ENCODE measurements around the gene CALML3.

Gene CALML3

DNA sequence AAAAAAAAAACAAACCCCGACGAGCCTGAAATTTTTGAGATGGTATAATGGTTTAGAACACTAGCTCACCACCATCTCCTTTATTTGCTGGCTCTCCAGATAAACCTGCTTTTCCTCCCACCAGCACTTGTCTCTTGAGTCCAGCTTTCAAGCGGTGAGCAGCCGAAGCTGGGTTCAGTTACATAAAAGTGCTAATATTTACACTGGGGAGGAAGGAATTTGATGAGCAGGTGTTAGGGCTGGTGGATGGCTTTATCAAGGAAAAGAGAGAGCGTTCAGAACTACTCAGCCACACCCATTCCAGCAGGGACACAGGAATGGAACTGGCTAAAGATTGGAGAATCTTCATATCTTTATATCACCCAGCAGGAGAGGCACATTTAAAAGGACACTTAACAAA is 6.6 kb upstream of the CALML3 start:
- FAIRE-seq (no peak), DNase-seq (ENCODE audit: insufficient read length, low spot score) (no peak)
- no peak for TF ChIP-seq POLR2A (IDR thresholded peaks at IDR 0.05; ENCODE audit: low read depth, low read length)

DNA sequence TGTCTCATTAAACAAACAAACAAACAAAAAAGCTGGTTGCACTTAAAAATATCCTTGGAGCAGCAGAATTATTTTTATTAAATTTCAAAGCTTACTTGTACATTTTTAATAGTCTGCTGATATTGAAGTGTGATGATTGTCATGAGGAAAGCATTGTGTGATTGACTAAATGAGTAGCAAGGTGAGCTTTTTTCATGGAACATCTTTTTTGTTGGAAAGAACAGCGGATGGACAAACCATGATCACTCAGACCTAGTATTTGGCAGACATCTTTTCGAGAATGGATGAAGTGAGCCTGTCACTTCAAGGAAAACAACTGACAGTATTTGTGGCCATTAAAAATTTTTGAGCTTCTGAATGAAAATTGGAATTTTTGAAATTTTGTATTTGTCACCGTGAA is 5.7 kb upstream of the CALML3 start:
- TF ChIP-seq POLR2A (IDR thresholded peaks at IDR 0.05; ENCODE audit: low read depth, low read length) = no peak
- DNase-seq (ENCODE audit: insufficient read length, low spot score) (no peak), FAIRE-seq (no peak)

DNA sequence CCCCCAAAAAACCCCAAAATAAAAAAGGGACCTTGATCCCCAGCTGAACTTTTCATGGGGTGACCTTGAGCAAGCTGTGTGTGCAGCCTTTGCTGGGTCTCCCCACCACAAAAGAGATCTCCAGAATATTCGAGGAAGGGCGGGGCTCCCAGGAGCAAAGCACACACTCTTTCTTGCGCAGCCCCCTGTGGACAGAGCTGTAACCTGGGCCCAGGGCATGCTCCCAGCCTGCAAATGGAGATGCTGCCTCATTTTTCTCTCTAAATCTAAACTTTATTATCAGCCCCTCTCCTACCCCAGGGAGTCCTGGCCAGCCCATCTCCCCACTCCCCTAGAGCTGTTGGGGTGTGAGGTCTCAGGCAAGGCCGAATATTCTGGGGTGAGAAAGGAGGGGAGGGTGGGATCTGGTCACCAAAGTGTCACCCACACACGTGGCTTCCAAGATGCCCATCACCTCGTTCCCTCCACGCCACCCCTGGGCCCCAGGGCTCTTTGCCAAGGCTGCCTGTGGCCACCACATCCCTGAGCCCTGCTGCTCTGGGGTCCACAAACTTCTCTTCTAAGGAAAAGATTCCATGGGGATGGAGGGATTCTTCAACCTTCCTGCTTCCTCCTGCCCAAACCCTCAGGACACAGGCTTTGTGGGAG is 1.7 kb upstream of the CALML3 start:
- FAIRE-seq = no peak
- no peak for TF ChIP-seq POLR2A (IDR thresholded peaks at IDR 0.05; ENCODE audit: low read depth, low read length)
- no peak for DNase-seq (ENCODE audit: insufficient read length, low spot score)

DNA sequence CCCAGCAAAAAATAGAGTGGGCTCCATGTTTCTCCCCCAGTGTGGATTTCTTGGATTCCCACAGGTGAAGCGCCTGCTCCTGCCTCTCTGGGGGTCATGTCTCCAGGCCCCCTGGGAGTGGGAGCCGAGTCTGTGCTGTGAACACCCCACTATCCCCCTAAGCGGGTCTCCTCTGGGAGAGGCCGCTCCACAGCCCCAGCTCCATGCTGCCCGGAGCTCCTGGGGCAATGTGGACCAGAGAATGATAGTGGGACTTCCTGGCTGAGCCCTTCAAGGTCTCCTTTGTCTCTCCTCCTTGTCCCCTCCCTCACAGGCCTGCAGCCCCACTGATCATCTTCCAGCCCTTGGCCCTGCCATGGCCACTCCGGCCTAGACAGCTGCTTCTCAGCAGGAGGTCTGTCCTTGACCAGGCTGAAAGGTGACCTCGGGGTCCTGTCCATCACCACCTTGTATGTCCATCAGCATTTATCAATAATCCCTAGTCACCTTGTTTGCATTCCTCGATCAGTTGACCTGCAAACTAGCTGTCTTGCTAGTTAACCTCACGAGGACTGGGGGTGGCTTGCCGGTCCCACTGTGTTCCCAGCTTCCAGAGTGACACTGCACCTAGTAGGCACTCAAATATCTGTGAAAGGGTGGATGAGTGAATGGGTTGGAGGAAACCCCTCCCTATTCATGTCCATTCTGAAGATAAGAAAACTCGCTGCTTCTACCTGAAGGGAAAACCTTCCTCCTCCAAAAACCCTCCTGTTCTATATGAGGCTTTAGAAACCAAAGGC is 776 bp upstream of the CALML3 start:
- FAIRE-seq (no peak), DNase-seq (ENCODE audit: insufficient read length, low spot score) (no peak)
- no peak for TF ChIP-seq POLR2A (IDR thresholded peaks at IDR 0.05; ENCODE audit: low read depth, low read length)

DNA sequence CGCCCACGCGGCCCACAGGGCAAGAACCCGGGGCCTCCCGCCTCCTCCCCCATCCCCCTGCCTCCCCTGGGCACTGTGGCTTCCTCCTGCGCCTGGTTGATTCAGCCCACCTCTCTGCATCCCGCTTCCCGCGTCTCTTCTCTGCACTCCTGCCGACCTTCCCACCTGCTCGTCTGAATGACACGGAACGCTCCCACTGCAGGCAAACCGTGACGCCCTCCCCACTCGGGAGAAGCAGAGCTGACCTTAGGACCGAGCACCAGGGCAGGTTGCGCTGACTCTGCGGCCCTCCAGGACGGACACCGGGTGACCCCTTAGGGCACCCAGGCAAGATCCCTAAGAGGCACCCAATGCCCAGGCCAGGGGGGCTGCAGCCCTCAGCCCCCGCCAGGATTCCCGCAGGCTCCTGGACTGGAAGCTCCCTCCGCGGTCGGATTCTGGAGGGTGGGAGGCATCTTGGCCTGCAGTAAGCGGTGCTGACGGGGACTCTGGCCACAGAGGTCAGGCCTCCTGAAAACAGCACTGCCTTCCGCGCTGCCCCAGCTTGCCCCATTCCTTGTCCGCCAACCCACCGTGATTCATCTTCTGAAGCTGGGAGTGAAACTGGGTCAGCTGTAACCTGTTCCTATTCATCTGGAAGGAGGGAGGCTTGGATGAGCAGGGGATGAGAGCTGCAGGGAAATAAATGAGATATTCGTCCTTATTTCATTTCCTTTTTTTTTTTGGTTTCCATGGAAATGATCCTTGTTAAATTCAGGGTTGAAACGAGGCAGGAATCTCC is 990 bp downstream of the CALML3 start:
- DNase-seq (ENCODE audit: insufficient read length, low spot score) (peak; percentile 64), FAIRE-seq (peak; percentile 15)
- TF ChIP-seq POLR2A (IDR thresholded peaks at IDR 0.05; ENCODE audit: low read depth, low read length) = no peak

DNA sequence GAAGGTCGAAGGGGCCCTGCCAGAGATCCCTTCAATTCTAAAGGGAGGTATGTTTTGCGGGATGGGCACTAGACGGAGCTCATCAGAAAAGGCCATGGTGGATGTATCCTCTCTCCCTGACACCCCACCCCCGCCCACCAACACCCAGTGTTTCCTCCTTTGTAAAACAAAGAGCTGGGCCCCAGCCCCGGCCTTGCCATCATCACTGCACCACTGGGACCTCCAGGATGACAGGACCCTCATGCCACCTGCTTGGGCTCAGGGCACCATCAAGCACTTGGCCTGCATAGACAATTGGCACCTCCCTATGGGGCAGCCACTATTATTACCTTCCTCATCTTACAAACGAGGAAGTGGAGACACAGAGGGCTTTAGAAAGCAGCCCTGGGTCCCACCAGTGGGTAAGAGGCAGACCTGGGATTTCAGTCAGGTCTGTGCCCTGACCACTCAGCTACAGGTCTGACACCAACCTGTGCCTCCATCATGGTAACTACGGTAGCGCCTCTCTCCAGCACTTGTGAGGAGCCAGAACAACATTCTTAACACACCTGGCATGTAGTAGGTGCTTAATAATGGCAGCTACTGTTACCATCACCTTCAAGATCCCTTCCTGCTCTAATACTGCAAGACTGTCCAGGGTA is 2.0 kb downstream of the CALML3 start:
- no peak for TF ChIP-seq POLR2A (IDR thresholded peaks at IDR 0.05; ENCODE audit: low read depth, low read length)
- DNase-seq (ENCODE audit: insufficient read length, low spot score) (no peak), FAIRE-seq (no peak)

DNA sequence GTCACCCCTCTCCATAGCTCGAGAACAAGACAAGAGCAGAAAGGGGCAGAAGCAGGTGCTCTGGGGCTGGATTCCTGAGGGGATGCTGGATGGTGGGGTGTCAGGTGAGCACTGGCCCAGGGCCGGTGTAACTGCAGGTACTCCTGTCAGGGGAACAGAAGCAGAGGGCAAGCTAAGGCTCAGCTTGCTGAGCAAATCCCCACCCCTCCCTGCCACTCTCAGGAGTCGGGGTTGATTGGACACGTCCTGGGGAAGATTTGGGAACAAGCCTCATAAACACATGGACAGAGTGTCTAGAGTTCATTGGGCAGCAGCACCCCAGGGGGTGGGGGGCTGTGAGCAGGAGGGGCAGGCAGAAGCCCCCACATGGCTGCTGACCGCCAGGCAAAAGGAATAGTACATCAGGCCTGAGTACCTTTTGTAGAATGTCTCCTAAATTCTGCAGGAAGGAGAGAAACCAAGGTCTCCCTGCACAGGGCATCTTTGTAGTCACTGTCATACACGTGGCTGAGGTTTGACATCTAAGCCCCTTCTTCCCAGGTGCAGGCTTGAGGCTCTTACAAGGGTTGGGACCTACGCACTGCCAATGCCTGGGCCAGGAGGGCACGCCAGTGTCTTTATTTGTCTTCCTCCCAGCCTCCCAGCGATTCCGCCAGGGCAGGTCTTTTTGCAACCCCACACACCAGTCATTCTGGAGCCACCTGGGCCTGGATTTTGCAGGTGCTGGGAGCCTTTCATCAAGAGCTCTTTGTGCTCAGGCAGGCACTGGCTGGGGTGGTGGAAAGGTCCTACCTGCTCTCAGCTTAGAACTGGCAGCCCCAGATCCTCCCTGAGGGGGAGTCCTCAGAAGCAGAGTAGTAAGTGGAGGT is 2.8 kb downstream of the CALML3 start:
- TF ChIP-seq POLR2A (IDR thresholded peaks at IDR 0.05; ENCODE audit: low read depth, low read length) = no peak
- FAIRE-seq (no peak), DNase-seq (ENCODE audit: insufficient read length, low spot score) (no peak)

DNA sequence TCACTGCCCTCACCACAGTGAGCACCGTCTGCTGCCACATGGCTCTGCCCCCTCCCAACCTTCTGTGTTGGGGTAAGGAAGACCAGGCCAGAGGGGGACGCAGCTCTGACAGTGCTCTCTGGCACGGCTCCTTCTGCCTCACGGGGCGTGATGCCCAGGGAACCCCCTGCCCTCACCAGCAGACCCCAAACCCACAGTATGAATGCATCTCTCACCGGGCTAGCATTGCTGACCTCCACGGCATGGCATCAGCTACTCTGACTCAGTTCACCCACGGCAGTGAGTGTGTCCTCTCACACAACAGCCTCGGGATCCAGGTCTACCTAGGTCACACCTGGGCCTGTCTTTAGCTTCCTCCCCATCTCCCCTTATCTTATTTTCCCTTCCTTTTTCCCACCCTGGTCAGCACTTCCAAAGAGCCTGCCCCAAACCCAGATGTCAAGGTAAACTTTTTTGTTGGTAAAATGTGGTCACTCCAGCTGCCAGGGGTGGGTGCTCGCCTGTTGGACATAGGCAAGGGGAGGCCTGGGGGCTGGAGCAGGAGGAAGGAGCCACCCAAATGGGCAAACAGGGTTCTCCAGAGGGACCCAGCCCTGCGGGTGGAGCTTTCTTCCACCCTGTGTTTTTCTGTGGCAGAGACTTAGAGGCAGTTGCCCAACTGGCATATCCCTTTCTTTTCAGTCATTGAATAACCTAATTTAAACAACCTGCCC is 4.4 kb downstream of the CALML3 start:
- FAIRE-seq (no peak), DNase-seq (ENCODE audit: insufficient read length, low spot score) (no peak)
- no peak for TF ChIP-seq POLR2A (IDR thresholded peaks at IDR 0.05; ENCODE audit: low read depth, low read length)

DNA sequence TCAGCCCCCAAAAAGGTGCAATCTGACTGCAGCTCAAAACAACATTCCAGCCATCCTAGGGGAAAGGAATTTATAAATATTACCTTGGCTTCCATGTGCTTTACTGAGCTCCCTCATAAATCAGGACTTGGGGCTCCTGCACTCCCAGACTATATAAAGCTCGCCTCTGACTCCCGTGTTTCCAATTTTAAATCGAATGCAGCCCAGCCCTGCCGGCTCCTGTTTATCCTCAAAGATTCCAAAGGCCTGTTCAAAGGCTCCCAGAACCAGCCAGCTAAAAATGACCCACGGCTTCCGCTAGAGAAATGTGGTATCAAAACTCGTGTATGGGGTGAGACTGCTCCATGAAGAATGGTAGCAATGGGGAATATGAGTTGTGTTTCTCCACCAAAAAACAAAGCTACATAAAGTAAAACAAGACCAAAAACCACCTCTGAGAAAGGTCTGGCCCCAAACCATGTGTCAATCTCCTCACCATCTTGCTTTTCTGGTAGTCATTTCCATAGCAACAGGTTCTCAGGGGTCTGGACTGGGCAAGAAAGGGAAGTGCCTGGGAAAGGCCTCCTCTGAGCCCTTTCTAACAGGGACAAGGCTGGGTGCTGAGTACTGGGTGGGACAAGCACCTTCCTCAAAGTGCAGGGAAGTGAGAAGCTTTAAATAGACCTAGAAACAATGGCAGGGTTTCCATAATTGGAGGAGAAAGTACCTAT is 5.1 kb downstream of the CALML3 start:
- no peak for DNase-seq (ENCODE audit: insufficient read length, low spot score)
- FAIRE-seq = no peak
- no peak for TF ChIP-seq POLR2A (IDR thresholded peaks at IDR 0.05; ENCODE audit: low read depth, low read length)

DNA sequence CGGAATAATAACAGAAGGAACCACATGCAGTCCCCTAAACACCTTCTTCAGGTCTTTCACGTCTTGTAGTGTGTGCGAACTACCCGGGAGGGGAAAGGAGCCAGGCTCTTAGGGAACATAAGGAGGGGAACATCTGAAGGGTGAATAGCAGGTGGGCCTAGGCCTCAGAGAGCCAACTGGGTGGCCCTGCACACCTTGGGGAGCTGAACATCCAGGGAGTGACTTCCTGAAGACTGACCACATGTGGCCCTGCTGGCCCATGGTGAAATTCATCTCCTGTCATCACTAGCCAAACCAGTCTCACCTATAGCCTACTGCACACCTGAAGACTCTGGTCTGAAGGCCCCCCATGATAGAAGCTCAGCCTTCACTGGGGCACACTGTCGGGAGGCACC is 5.6 kb downstream of the CALML3 start:
- FAIRE-seq (no peak), DNase-seq (ENCODE audit: insufficient read length, low spot score) (no peak)
- TF ChIP-seq POLR2A (IDR thresholded peaks at IDR 0.05; ENCODE audit: low read depth, low read length) = no peak

DNA sequence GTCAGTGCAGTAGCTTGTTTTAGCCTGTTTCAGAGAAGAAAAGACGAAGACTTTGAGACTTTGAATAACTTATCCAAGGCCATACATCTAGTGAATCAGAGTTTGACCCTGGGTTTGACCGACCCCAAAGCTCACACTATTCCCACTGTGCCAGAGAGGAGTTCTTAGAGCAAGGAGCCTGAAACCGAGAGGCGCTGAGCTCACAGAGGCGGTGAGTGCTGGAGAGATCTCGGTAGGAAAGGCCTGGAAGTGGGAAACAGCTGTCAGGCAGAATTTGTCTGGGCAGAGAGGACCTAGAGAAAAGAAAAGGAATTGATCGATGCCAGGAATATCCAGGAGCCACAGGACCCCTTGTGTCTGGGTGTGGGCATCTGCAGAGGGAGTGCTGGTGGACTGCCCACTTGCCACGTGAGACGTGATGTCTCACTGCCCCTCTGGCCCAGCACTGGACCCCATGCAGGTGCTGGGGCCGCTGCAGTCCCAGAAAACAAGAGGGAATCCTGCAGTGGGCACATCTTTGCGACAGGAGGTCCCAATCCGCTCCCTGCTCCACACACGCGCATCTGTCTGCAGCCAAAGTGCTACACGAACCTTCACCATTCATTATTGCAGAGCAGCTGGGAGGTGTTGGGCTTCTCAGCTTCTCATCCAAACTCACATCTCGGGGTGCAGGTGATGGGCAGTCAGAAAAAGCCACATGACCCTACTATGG is 6.2 kb downstream of the CALML3 start:
- no peak for TF ChIP-seq POLR2A (IDR thresholded peaks at IDR 0.05; ENCODE audit: low read depth, low read length)
- no peak for FAIRE-seq
- DNase-seq (ENCODE audit: insufficient read length, low spot score) = no peak
